Mesenchymal stem cell (in vitro differentiated cells and primary cell): ENCODE data around the gene IRS1.

ENCODE experiments used
- DNase-seq: peaks from one replicate; pipeline ENCODE4 v3.0.0-alpha.2; 2013
- H2AFZ ChIP-seq: one replicate; pipeline ENCODE4 v1.6.1; 2013; ENCODE audit warnings: low read depth, mild to moderate bottlenecking, control low read depth, inconsistent platforms, low read length, moderate library complexity
- H2AK5ac ChIP-seq: 2 replicates; pipeline ENCODE4 v1.6.1; 2013; ENCODE audit warnings: low read length, moderate library complexity, mild to moderate bottlenecking, inconsistent platforms; ENCODE audit not compliant: severe bottlenecking
- H2BK120ac ChIP-seq: one replicate; pipeline ENCODE4 v1.6.1; 2013; ENCODE audit warnings: low read depth, mild to moderate bottlenecking, inconsistent platforms, low read length, moderate library complexity
- H2BK12ac ChIP-seq, 2 experiments: one replicate each; pipeline ENCODE4 v1.6.1; 2013; ENCODE audit warnings: inconsistent platforms in 2 of 2, low read length in 2 of 2, mild to moderate bottlenecking in 2 of 2, moderate library complexity in 2 of 2, control low read depth in 1 of 2
- H2BK15ac ChIP-seq: one replicate; pipeline ENCODE4 v1.6.1; 2013; ENCODE audit warnings: mild to moderate bottlenecking, low read depth, inconsistent platforms; ENCODE audit not compliant: poor library complexity, severe bottlenecking
- H2BK5ac ChIP-seq: 2 replicates; pipeline ENCODE4 v1.6.1; 2013; ENCODE audit warnings: low read depth, mild to moderate bottlenecking, low read length, control low read depth, inconsistent platforms; ENCODE audit not compliant: poor library complexity, severe bottlenecking
- H3K14ac ChIP-seq, 2 experiments: one replicate each; pipeline ENCODE4 v1.6.1; 2013; ENCODE audit warnings: inconsistent platforms in 2 of 2, low read length in 2 of 2, control low read depth in 1 of 2, mild to moderate bottlenecking in 1 of 2, moderate library complexity in 1 of 2
- H3K18ac ChIP-seq, 2 experiments: one replicate each; pipeline ENCODE4 v1.6.1; 2013; ENCODE audit warnings: inconsistent platforms in 2 of 2, low read length in 2 of 2, control low read depth in 1 of 2, low read depth in 1 of 2, mild to moderate bottlenecking in 1 of 2
- H3K23ac ChIP-seq, 2 experiments: one replicate each; pipeline ENCODE4 v1.6.1; 2013; ENCODE audit warnings: inconsistent platforms in 2 of 2, low read length in 2 of 2, mild to moderate bottlenecking in 2 of 2, moderate library complexity in 2 of 2, control low read depth in 1 of 2
- H3K27ac ChIP-seq: 2 replicates; pipeline ENCODE4 v1.5.1; 2013; ENCODE audit warnings: mild to moderate bottlenecking, moderate library complexity, low read length, control low read depth, inconsistent platforms; ENCODE audit not compliant: poor library complexity, severe bottlenecking
- H3K27me3 ChIP-seq, 2 experiments: 2 replicates each; pipeline versions ENCODE4 v1.6.1 to v1.7.0; 2013; ENCODE audit warnings: low read length in 2 of 2, mild to moderate bottlenecking in 2 of 2, moderate library complexity in 2 of 2, control low read depth in 1 of 2, inconsistent platforms in 1 of 2; ENCODE audit not compliant: control insufficient read depth in 1 of 2, insufficient read depth in 1 of 2
- H3K36me3 ChIP-seq, 2 experiments: 2 replicates each; pipeline versions ENCODE4 v1.6.1 to v1.7.0; 2013; ENCODE audit warnings: low read length in 2 of 2, control low read depth in 1 of 2, inconsistent platforms in 1 of 2, low read depth in 1 of 2, mild to moderate bottlenecking in 1 of 2; ENCODE audit not compliant: insufficient read depth in 2 of 2, control insufficient read depth in 1 of 2
- H3K4ac ChIP-seq, 2 experiments: one replicate each; pipeline ENCODE4 v1.6.1; 2013; ENCODE audit warnings: inconsistent platforms in 2 of 2, low read length in 2 of 2, mild to moderate bottlenecking in 2 of 2, moderate library complexity in 2 of 2, control low read depth in 1 of 2, low read depth in 1 of 2
- H3K4me1 ChIP-seq: 2 replicates; pipeline ENCODE4 v1.6.1; 2013; ENCODE audit warnings: low read depth, low read length, control low read depth; ENCODE audit not compliant: control insufficient read depth, insufficient read depth
- H3K4me2 ChIP-seq: 2 replicates; pipeline ENCODE4 v1.6.1; 2013; ENCODE audit warnings: low read length, mild to moderate bottlenecking, inconsistent platforms; ENCODE audit not compliant: poor library complexity, severe bottlenecking
- H3K4me3 ChIP-seq, 2 experiments: 2 replicates each; pipeline versions ENCODE4 v1.5.1 to v1.7.0; 2013; ENCODE audit warnings: low read length in 2 of 2, mild to moderate bottlenecking in 2 of 2, control low read depth in 1 of 2, low read depth in 1 of 2; ENCODE audit not compliant: insufficient read depth in 1 of 2
- H3K79me1 ChIP-seq: replicated peaks from 2 replicates; pipeline ENCODE4 v1.6.1; 2013; ENCODE audit warnings: mild to moderate bottlenecking, control low read depth, low read length, inconsistent platforms; ENCODE audit not compliant: poor library complexity, severe bottlenecking
- H3K9ac ChIP-seq: 2 replicates; pipeline ENCODE4 v1.7.0; 2013; ENCODE audit warnings: mild to moderate bottlenecking, low read length, moderate library complexity
- H3K9me3 ChIP-seq: 2 replicates; pipeline ENCODE4 v1.7.0; 2013; ENCODE audit warnings: mild to moderate bottlenecking, low read length; ENCODE audit not compliant: control insufficient read depth
- H4K8ac ChIP-seq: one replicate; pipeline ENCODE4 v1.6.1; 2013; ENCODE audit warnings: inconsistent platforms, mild to moderate bottlenecking, low read length, moderate library complexity
- H4K91ac ChIP-seq: one replicate; pipeline ENCODE4 v1.6.1; 2013; ENCODE audit warnings: mild to moderate bottlenecking, low read length, inconsistent platforms
- WGBS: methylation state at CpG from one replicate; pipeline ENCODE4 v1.1.7; 2013; ENCODE audit warnings: mixed read lengths; 5-methylcytosine and 5-hydroxymethylcytosine counted together

Gene IRS1

GRCh38 chr2:226717719-226718118 is 81.9 kb downstream of the IRS1 start:
- no peak overlapping the region for H2BK5ac ChIP-seq
- H3K27me3 ChIP-seq = no peaks in the 10 kb centered on the region
- no peak overlapping the region for H3K4me2 ChIP-seq
- no peak overlapping the region for H4K91ac ChIP-seq
- H3K9me3 ChIP-seq = no peaks in the 10 kb centered on the region
- no peak overlapping the region for H4K8ac ChIP-seq
- no peak overlapping the region for H3K27ac ChIP-seq
- no peak overlapping the region for H3K18ac ChIP-seq
- H2BK120ac ChIP-seq = no peak overlapping the region
- no peak for DNase-seq
- no peak overlapping the region for H3K23ac ChIP-seq
- H3K4ac ChIP-seq = no peak overlapping the region
- H3K4me3 ChIP-seq = no peak overlapping the region
- no peaks in the 10 kb centered on the region for H3K36me3 ChIP-seq
- no peak overlapping the region for H2BK15ac ChIP-seq
- no peak overlapping the region for H2AFZ ChIP-seq
- H3K79me1 ChIP-seq = no peaks in the 10 kb centered on the region
- no peak overlapping the region for H2AK5ac ChIP-seq
- H3K14ac ChIP-seq = no peak overlapping the region
- 96% methylated on average over 1 of the region's 1 CpG for WGBS
- no peak overlapping the region for H3K9ac ChIP-seq
- no peak overlapping the region for H2BK12ac ChIP-seq
- H3K4me1 ChIP-seq = no peaks in the 10 kb centered on the region

- Histone ChIP-seq H4K8ac (no peak overlapping the region), H3K4ac (no peak overlapping the region), H3K9ac (no peak overlapping the region), H4K91ac (no peak overlapping the region), H3K79me1 (no peaks in the 10 kb centered on the region), H3K4me3 (no peak overlapping the region), H3K36me3 (no peaks in the 10 kb centered on the region), H3K27ac (no peak overlapping the region), H2BK5ac (no peak overlapping the region), H2BK12ac (no peak overlapping the region), H3K4me1 (no peaks in the 10 kb centered on the region), H2BK15ac (no peak overlapping the region), H3K14ac (no peak overlapping the region), H3K23ac (no peak overlapping the region), H3K18ac (no peak overlapping the region), H2AFZ (no peak overlapping the region), H3K27me3 (no peaks in the 10 kb centered on the region), H2AK5ac (no peak overlapping the region), H2BK120ac (no peak overlapping the region), H3K9me3 (no peaks in the 10 kb centered on the region), H3K4me2 (no peak overlapping the region)
- DNase-seq = peak; percentile 39
These were observed 83.5 kb downstream of the IRS1 start for GRCh38 chr2:226716126-226716525.

- H2AK5ac ChIP-seq = no peak overlapping the region
- no peak overlapping the region for H2AFZ ChIP-seq
- H2BK12ac ChIP-seq = peak overlapping the region; percentile 7 to 92
- DNase-seq = no peak
- H3K27me3 ChIP-seq = no peaks in the 10 kb centered on the region
- 95% methylated on average over 1 of the region's 3 CpGs for WGBS
- H2BK120ac ChIP-seq = no peak overlapping the region
- H3K4me2 ChIP-seq = no peak overlapping the region
- H3K18ac ChIP-seq = peak overlapping the region; percentile 25 to 59
- no peaks in the 10 kb centered on the region for H3K79me1 ChIP-seq
- H3K27ac ChIP-seq = no peak overlapping the region
- H2BK15ac ChIP-seq = no peak overlapping the region
- no peak overlapping the region for H3K4ac ChIP-seq
- no peak overlapping the region for H4K91ac ChIP-seq
- H4K8ac ChIP-seq = no peak overlapping the region
- H3K9ac ChIP-seq = no peak overlapping the region
- H2BK5ac ChIP-seq = no peak overlapping the region
- H3K36me3 ChIP-seq = no peaks in the 10 kb centered on the region
- H3K14ac ChIP-seq = peak overlapping the region in 1 of 2 experiments; percentile 94
- no peak overlapping the region for H3K23ac ChIP-seq
- no peaks in the 10 kb centered on the region for H3K9me3 ChIP-seq
- H3K4me3 ChIP-seq = no peak overlapping the region
- H3K4me1 ChIP-seq = no peaks in the 10 kb centered on the region
These were observed 84.2 kb downstream of the IRS1 start for GRCh38 chr2:226715347-226715990.

GRCh38 chr2:226712941-226713340 is 86.7 kb downstream of the IRS1 start:
- Histone ChIP-seq H3K23ac (no peak overlapping the region), H3K9me3 (no peaks in the 10 kb centered on the region), H3K27me3 (no peaks in the 10 kb centered on the region), H4K8ac (no peak overlapping the region), H3K9ac (no peak overlapping the region), H3K79me1 (no peaks in the 10 kb centered on the region), H3K18ac (no peak overlapping the region), H3K36me3 (no peaks in the 10 kb centered on the region), H2BK5ac (no peak overlapping the region), H3K14ac (no peak overlapping the region), H2BK120ac (no peak overlapping the region), H3K4me1 (no peaks in the 10 kb centered on the region), H3K4me3 (no peak overlapping the region), H3K4me2 (no peak overlapping the region), H2BK12ac (no peak overlapping the region), H3K4ac (no peak overlapping the region), H2BK15ac (no peak overlapping the region), H2AK5ac (no peak overlapping the region), H4K91ac (no peak overlapping the region), H2AFZ (no peak overlapping the region), H3K27ac (no peak overlapping the region)
- DNase-seq = no peak
- whole genome bisulfite sequencing = 100% methylated on average over 1 of the region's 1 CpG
